Measurements from ENCODE around the gene SPINT1. TPM values are rescaled to one million over a fixed set of nuclear protein-coding genes. Genes with fewer than 3 reads are reported as not detected.

Gene SPINT1
- total and polyA plus RNA-seq, 2 of the 13 experiments (the other 11 are each of a cell fraction or from before 2014, with no cell fraction given): 0.49 to 2.5 TPM

Small RNA genes within 50 kb of the gene (small RNA-seq; reads per million reads assigned to genes)
- gene AC025166.1 (ENCODE audit: insufficient read depth in 2 of 3, insufficient read length in 3 of 3, low read depth in 2 of 3, low replicate concordance in 1 of 3): 0 reads per million in 3 experiments

Other genes starting within 250 kb of the SPINT1 start
- 21.4 and 34.5 TPM in 2 replicates for gene KNL1, start 249.8 kb upstream of the SPINT1 start, total RNA-seq (2016; rRNA removed; fragmentation: Illumina TruSeq; extraction: Trizol)
- 6.1 and 8.0 TPM in 2 replicates for gene KNL1, start 249.8 kb upstream of the SPINT1 start, polyA plus RNA-seq (2011; rRNA removed)
- 12.8 and 20.6 TPM in 2 replicates for gene RAD51, start 148.9 kb upstream of the SPINT1 start, total RNA-seq (2016; rRNA removed; fragmentation: Illumina TruSeq; extraction: Trizol)
- 6.2 and 8.5 TPM in 2 replicates for gene RAD51, start 148.9 kb upstream of the SPINT1 start, polyA plus RNA-seq (2011; rRNA removed)
- 10.5 and 19.5 TPM in 2 replicates for gene RMDN3, start 88.8 kb upstream of the SPINT1 start, total RNA-seq (2016; rRNA removed; fragmentation: Illumina TruSeq; extraction: Trizol)
- 16.8 and 18.2 TPM in 2 replicates for gene RMDN3, start 88.8 kb upstream of the SPINT1 start, polyA plus RNA-seq (2011; rRNA removed)
- 92.4 and 93.1 TPM in 2 replicates for gene GCHFR, start 80.0 kb upstream of the SPINT1 start, total RNA-seq (2016; rRNA removed; fragmentation: Illumina TruSeq; extraction: Trizol)
- 51.5 and 55.8 TPM in 2 replicates for gene GCHFR, start 80.0 kb upstream of the SPINT1 start, polyA plus RNA-seq (2011; rRNA removed)
- 0.34 and 0.51 TPM in 2 replicates for gene C15orf62, start 74.1 kb upstream of the SPINT1 start, total RNA-seq (2016; rRNA removed; fragmentation: Illumina TruSeq; extraction: Trizol)
- gene C15orf62, start 74.1 kb upstream of the SPINT1 start, polyA plus RNA-seq (2011; rRNA removed): 1.0 and 1.1 TPM in 2 replicates
- gene ZFYVE19, start 37.0 kb upstream of the SPINT1 start, total RNA-seq (2016; rRNA removed; fragmentation: Illumina TruSeq; extraction: Trizol): 19.2 and 23.3 TPM in 2 replicates
- 44.0 and 55.3 TPM in 2 replicates for gene ZFYVE19, start 37.0 kb upstream of the SPINT1 start, polyA plus RNA-seq (2011; rRNA removed)
- gene DNAJC17, start 36.6 kb upstream of the SPINT1 start, total RNA-seq (2016; rRNA removed; fragmentation: Illumina TruSeq; extraction: Trizol): 26.5 and 30.2 TPM in 2 replicates
- 22.2 and 23.0 TPM in 2 replicates for gene DNAJC17, start 36.6 kb upstream of the SPINT1 start, polyA plus RNA-seq (2011; rRNA removed)
- 0.49 and 0.53 TPM in 2 replicates for gene PPP1R14D, start 15.3 kb upstream of the SPINT1 start, total RNA-seq (2016; rRNA removed; fragmentation: Illumina TruSeq; extraction: Trizol)
- gene PPP1R14D, start 15.3 kb upstream of the SPINT1 start, polyA plus RNA-seq (2011; rRNA removed): 0.47 and 0.55 TPM in 2 replicates
- gene RHOV, start 30.2 kb downstream of the SPINT1 start, total RNA-seq (2016; rRNA removed; fragmentation: Illumina TruSeq; extraction: Trizol): 0.15 and 0.18 TPM in 2 replicates
- 0.07 and 0.17 TPM in 2 replicates for gene RHOV, start 30.2 kb downstream of the SPINT1 start, polyA plus RNA-seq (2011; rRNA removed)
- 15.8 and 17.0 TPM in 2 replicates for gene VPS18, start 50.4 kb downstream of the SPINT1 start, total RNA-seq (2016; rRNA removed; fragmentation: Illumina TruSeq; extraction: Trizol)
- 5.8 and 7.4 TPM in 2 replicates for gene VPS18, start 50.4 kb downstream of the SPINT1 start, polyA plus RNA-seq (2011; rRNA removed)
- 0.13 and 0.20 TPM in 2 replicates for gene DLL4, start 85.3 kb downstream of the SPINT1 start, total RNA-seq (2016; rRNA removed; fragmentation: Illumina TruSeq; extraction: Trizol)
- 0.25 and 0.27 TPM in 2 replicates for gene DLL4, start 85.3 kb downstream of the SPINT1 start, polyA plus RNA-seq (2011; rRNA removed)
- not detected in 2 replicates for gene CHAC1, start 109.4 kb downstream of the SPINT1 start, total RNA-seq (2016; rRNA removed; fragmentation: Illumina TruSeq; extraction: Trizol)
- gene CHAC1, start 109.4 kb downstream of the SPINT1 start, polyA plus RNA-seq (2011; rRNA removed): 0.44 and 0.46 TPM in 2 replicates